ENCODE results near the gene SIGLEC8.
"Not testable (repeated sequence)": the region's sequence is repeated elsewhere in the genome, so short reads cannot be mapped to it uniquely, and the experiment has no call there.

The SIGLEC8 gene

DNA sequence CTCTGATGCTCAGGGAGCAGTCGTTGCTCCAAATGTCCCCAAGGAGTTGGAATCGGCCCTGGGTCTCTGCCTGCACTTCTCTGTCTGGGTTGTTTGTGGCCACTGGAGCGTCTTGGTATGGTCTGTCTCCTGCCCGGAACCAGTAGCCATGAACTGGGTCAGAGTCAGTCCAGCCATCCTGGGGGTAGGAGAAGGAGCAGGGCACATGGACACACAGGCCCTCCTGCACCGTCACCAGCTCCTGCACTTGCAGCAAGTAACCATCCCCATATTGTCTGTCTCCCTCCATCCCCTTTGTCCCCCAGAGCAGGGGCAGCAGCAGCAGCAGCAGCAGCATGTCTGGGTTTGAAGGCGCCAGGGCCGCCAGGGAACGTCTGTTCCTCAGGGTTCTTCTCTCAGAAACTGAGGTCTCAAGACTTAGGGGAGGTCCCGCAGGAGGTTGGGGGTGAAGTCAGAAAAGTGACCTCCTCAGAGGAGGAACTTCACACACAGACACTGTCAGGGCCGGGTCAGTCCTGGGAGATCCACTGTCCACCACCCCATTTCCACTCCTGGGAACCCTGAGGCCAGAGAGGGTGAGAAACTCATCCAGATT is at the start of gene SIGLEC8:
Gene SIGLEC8, minus strand, starts transcription at position 404 of the 595 bp plus-strand sequence. Its CDS starts 67 bp downstream, at position 337.
- no peak for DNase-seq (ENCODE audit: low read depth in 2 of 2)

DNA sequence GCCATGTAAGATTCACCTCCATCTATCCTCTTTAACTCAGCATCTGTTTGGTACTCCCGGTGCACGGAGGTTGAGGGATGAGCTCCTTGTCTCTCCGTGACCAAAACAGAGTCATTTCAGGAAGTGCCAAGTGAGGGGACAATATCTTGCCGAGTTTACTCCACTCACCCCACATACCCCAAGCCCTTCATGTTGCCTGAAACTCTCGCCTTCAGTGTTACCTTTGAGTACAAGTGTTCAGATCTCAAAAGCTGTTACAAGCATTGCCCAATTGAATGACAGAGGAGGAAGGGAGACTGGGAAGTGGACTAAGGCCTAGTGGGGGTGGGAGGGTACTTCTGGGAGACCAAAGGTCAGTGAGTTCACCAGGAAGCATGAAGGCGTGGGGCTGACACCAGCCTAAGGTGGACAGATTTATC is 49.4 kb upstream of the SIGLEC8 start:
- DNase-seq (ENCODE audit: low read depth in 2 of 2), result no peak

DNA sequence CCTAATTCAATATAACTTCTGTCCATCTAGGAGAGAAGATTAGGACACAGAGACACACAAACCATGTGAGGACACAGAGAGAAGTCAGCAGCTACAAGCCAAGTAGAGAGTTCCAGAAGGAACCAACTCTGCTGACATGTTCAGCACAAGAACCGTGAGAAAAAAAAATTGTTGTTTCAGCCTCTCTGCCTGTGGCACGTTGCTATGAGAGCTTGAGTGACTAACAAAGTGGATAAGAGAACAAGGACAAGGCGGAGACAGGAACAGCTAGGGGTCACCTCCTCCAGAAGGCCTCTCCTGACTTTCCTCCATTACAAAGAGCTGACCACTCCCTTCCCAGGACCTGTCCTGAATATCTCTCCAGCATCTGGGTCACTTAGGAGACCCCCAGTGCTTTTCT is 48.9 kb upstream of the SIGLEC8 start:
- DNase-seq (ENCODE audit: low read depth in 2 of 2), result no peak

DNA sequence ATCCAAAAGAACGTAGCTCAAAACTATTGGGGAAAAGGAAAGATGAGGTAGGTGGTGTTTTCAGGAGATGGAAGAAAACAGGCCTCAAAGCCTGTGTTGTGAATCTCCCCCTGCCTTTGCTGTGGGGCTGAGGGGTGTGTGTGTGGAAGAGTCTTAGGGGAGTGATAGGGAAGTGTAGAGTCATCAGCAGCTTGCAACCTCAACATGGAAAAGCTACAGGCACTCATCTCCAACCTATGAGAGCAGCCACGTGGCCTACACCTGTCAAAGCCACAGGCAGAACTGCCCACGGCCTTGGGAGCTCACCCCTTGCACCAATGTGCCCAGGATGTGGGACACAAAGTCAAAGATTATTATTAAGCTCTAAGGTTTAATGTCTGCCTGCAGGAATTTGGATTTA is 47.6 kb upstream of the SIGLEC8 start:
- DNase-seq (ENCODE audit: low read depth in 2 of 2), result no peak

DNA sequence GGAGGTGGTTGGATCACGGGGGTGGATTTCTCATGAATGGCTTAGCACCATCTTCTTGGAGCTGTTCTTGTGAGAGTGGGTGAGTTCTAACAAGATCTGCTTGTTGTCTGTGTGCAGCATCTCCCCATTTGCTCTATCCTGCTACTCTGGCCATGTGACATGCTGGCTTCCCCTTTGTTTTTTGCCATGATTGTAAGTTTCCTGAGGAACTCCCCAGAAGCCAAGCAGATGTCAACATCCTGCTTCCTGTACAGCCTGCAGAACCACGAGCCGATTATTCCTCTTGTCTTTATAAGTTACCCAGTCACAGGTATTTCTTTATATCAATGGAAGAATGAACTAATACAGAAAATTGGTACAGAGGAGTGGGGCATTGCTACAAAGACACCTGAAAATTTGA is 45.6 kb upstream of the SIGLEC8 start:
- no peak for DNase-seq (ENCODE audit: low read depth in 2 of 2)

DNA sequence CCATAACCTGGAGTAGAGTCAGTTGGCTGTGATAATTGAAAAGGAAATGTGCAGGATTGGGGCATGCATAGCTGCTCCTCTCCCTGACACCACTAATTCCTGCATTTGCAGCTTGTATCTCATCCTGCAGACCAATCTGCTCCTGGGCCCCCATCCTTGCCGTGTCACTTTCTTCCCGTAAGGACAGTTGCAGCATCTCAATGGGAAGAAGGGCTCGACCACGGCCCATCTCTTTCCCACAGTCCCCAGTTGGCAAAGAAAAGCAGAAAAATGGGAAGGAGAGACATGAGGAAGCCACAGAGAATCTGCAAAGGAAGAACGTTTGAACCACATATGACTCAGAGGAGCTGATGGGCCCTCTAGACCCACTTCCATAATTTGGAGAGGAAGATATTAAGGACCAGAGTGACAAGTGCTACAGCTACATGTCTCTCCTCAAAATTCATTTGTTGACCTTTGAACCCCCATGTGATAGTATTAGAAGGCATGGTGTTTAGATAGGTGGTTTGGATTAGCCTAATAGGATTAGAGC is 45.1 kb upstream of the SIGLEC8 start:
- DNase-seq (ENCODE audit: low read depth in 2 of 2), result no peak

DNA sequence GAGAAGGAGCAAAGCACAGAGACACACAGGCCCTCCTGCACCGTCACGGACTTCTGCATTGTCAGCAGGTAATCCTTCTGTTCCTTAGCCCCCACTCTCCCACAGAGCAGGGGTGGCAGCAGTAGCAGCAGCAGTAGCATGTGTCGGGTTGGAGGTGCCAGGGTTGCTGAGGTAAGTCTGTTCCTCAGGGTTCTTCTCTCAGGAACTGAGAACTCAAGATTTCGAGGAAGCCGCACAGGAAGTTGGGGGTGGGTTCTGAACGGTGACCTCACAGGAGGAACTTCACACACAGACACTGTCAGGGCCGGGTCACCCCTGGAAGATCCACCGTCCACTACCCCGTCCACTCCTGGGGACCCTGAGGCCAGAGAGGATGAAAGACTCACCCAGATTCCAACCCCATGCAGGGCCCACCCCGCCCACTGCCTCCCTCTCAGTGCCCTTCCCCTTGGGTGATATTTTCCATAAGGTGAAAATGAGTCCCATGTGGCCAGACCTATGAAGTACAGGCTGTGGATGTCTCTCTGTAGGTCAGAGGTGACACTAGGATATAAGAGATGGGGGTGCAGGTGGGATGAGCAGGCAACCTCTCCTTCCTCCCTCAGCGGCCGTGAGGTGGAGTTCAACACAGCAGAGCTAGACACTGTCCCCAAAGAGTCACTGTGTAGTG is 43.5 kb upstream of the SIGLEC8 start, which contains the start of gene SIGLEC12:
Gene SIGLEC12, minus strand, starts transcription at position 207 of the 670 bp plus-strand sequence. Its CDS starts 67 bp downstream, at position 140.
- DNase-seq (ENCODE audit: low read depth in 2 of 2), result no peak

DNA sequence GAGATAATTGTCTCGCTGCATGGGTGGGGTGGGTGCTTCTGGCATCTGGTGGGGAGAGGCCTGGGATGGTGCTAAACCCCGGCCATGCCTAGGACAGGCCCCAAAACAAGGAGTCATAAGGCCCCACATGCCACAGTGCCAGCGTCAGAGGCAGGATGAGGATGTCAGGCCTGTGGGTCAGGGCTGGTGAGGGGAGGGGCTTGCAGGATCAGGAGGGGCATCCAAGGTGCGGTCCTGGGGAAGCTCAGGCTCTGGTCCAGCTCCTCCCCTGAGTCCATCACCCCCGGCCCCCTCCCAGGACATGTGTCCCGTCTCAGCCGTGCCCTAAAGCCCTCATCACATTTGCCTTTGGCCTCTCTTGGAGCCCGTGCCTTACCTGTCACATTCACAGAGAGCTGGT is 42.7 kb upstream of the SIGLEC8 start:
- DNase-seq (ENCODE audit: low read depth in 2 of 2), result not testable (repeated sequence)

DNA sequence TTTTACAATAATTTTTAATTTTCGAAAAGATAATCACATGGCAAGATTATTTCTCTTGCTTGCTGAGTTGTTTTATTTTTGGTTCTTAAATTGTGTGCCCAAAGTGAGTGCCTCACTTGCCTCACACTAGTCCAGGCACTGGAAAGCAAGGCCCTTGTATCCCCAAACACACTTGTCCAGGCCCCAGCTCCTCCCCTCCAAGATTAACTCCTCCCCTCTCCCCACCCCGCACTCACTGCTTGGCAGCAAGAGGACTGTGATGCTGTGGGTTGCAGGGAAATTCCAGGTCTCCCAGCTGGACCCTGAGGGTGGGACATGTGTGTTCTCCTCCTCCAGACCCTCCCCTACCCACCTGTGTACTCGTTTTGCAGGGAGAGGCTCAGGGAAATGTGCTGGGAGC is 39.4 kb upstream of the SIGLEC8 start:
- DNase-seq (ENCODE audit: low read depth in 2 of 2), result no peak

DNA sequence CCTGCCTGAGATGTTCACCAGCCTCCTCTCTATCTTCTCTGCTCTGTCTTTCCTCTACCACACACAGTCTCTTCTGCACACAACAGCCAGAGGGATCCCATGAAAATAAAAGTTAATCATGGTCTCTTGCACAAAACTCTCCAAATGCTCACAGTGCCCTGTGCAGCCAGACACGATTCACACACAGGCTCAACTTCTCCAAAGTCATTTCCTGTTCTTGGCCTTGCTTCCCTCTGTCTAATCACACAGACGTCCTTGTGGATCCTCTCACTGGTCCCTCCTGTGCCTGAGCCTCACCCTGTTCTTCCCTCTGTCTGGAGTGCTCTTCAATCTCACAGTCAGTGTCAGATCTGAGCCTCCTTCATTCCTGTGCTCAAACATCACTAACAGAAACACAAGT is 35.5 kb upstream of the SIGLEC8 start:
- DNase-seq (ENCODE audit: low read depth in 2 of 2), result no peak

DNA sequence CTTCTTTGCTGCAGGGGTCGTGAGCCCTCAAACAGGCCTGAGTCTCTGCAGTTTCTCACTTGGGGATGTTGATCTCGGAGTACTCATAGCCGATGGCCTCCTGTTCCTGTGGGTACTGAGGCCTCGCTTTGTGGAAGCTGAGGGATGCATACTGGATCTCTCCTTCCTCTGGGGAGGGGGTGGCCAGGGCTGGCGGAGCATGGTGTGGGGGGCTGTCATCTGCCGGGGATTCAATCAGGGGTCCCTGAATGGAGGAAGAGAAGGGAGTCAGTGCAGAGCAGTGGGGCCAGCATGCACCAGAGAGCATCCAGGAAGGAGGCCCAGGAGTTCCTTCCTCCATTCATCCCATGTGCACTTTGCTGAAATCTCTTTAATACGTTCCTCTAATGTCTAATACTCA is 33.3 kb upstream of the SIGLEC8 start:
- DNase-seq (ENCODE audit: low read depth in 2 of 2), result no peak

DNA sequence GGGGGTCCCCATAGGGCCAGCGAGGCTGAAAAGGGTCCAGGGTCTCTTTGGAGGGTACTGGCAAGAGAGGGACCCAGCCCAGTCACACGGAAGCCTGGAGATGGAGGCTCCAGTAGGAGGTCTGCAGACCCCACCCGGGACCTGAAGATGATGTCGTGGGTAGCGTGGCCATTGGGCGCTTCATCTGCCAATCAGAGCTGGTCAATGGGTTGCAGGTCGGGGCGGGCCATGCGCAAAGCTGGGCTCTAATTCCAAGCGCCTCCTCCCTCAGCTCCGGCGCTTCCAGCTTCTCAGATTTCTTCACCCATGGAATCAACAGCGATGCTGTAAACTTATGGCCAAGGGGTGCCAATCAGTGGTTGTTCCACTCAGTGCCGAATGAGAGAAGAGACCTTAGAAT is 32.4 kb upstream of the SIGLEC8 start:
- no peak for DNase-seq (ENCODE audit: low read depth in 2 of 2)

DNA sequence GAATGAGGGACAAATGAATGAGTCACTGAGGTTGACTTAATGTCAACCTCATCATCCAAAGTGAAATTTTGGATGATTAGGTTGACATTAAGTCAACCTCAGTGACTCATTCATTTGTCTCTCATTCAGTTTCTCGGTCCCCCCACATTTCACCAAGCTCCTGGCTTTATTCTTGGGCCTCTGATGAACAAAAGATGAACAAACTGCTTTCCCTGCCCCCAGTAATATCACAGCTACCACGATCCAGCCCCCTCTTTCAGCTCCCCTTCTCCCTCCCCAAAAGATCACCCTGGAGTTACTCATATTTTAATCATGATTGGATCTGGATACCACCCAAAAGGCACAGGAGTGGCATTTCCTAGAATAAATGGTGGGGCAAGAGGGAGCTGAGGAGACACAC is 30.9 kb upstream of the SIGLEC8 start:
- no peak for DNase-seq (ENCODE audit: low read depth in 2 of 2)

DNA sequence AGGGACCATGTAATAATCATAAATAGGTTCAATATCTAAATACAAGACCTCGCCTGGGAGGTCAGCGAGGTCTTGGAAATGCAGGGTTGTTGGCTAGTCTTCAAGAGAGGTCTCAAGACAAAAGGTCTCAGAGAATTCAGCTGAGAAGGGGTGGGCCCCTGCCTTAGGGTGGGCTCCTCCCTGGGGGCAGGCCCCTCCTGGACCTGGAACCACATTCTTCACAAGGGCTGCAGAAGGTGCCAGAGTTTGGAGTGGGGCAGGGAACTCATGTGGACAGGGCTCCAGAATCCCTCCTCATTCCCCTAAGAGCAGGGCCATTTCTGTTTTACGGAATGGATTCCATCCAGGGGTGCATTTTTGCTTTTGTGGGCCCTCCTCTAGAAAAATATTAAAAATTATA is 30.2 kb upstream of the SIGLEC8 start:
- DNase-seq (ENCODE audit: low read depth in 2 of 2), result no peak

DNA sequence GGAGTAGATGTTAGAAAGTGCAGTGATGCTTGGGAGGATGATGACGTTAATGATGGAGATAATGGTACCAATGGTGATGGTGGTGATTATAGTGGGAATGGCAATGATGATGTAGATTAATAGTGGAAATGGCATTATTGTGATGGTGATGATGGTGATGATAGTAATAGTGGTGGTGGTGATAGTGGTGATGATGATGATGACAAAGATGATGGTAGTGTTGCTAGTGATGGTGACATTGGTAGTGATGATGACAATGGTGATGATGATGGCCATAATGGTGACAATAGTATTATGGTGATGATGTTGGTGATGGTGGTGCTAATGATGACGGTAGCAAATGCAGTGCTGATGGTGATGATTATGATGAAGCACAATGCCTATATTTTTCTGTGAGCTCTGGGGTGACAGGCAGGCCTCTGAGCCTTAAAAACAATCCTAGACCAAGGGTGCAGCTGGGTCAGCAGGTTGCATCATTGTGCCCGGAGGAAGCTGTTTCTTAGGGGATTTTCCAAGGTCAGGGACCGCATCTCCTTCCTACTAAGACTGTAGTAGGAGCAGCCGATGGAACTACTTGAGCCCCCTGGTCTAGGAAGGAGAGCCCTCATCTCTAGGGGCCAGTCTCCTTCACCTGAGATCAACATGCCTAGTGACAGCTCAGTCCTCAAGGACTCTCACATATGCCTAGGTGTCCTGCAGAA is 27.9 kb upstream of the SIGLEC8 start:
- no peak for DNase-seq (ENCODE audit: low read depth in 2 of 2)

DNA sequence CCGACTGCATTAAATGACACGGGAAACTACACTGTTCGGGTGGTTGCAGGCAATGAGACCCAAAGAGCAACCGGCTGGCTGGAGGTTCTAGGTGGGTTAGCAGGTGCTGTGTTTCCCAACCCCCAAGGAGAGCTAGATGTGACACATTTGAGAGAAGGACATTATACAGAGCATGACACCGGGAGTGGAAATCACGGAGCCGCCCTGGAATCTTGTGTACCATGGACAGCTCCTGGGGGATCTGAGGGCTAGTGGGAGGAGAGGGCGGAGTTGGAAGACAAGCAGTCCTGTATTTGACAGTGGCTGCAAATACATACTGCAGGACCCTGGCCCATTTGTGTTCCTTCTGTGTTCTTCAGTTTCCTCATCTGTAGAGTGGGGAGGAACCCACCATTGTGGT is 22.3 kb upstream of the SIGLEC8 start:
- DNase-seq (ENCODE audit: low read depth in 2 of 2), result no peak

DNA sequence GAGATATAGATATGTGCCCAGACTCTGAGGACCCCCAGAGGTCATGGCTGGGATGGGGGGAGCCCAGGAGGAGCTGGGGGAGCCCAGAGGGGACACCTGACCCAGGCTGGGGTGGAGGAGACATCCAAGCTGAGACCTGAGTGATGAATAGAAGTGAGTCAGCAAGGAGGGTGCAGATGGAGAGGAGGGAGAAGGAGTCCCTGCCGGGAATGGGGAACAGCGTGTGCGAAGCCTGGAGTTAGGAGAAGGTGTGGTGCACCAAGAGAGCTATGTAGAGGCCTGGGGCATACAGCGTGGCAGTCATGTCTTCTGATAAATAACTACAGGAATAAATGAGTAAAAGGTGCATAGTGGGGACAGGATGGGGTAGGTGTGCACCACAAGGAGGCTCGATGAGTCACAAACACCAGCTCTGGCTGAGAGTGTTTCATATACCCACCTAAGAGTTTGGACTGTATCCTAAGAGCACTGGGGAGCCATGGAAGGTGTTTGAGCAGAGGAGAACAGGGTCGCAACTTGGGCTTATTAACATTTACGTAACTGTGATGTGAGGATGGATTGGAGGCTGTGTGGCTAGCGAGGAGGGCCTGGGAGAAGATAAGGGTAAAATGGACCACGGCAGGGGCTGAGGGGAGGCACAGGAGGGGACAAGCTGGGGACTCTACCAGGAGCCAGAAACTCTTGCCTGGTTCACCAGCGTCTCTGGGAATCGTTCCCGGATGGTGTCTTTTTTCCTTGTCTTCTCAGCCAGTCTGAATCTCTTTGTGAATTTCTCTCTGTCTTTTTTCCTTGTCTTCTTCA is 21.5 kb upstream of the SIGLEC8 start:
- DNase-seq (ENCODE audit: low read depth in 2 of 2), result no peak

DNA sequence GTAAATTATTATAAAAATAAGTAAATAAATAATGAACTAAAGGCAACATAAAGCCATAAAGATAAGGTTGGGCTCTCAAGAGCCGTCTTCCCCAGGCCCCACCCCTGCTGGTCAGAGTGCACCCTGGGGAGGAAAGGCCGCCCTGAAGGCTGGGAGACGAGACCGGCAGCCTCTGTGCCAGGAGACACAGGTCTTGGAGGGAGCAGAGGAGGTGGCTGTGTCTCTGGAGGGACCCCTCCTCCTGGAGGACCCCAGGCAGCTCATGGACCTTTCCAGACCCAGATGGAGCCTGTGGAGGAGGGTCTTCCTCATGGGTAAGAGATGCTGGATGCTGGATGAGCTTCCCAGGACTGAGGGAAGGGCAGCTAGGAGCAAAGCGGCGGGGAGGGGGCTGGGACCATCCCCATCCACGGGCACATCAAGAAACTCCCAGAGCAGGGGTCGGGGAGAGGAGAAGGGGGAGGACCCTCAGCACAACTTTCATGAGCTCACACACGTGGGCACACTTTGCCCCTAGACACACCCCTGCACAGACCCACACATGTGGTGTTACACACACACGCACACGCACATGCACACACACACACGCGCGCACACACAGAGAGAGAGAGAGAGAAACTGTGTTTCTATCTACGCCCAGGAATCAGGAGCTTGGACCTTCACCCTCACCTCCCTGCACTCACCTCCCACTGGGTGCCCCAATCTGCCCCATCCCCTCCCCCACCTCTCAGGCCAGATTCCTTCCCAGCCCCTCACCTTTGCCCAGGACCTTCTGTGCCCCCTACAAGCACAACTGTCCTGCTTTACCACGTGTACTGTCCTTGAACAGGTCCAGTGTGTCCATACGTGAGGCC is 20.4 kb upstream of the SIGLEC8 start, which contains the start of gene CEACAM18:
Gene CEACAM18, plus strand, starts transcription at position 159 of the 854 bp plus-strand sequence.
- DNase-seq (ENCODE audit: low read depth in 2 of 2), result no peak

DNA sequence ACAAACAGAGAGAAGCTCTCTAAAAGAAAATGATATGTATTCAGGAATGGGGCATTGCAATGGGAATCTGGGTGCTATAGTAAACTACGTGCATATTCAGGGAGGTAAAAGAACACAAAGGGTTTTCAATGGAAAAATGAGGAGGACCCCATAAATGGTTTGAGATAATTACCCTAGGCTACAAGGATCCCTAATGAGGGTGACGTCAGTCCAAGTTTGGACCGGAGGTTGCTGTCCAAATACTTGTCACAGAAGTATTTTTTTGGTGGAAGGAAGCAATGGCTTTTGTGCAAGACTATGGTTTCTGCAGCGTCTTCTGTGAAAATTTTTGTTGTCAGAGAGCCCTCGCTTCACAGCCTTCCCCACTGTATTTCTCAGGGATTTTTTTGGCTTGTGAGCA is 19.1 kb upstream of the SIGLEC8 start:
- no peak for DNase-seq (ENCODE audit: low read depth in 2 of 2)

DNA sequence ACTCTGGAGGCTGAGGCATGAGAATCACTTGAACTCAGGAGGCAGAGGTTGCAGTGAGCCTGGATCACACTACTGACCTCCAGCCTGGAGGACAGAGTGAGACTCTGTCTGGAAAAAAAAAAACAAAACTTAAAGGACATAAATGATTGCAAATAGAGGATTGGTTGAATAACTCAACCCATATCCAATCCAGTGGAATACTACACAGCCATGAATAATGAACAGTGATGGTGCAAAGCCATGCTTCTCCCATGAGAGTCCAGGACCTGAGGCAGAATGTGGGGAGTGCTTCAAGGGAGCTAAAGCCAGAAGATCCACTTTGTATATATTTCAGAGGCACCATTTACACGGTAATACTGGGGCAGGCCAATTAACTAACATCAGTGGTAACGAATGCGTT is 17.9 kb upstream of the SIGLEC8 start:
- no peak for DNase-seq (ENCODE audit: low read depth in 2 of 2)

All from fibroblast of skin of left quadriceps (primary cell).